ENCODE measurements around the gene KLRF2.
A peak's percentile ranks its signal among the peaks of the same experiment; 100 is the strongest.

The KLRF2 gene

DNA sequence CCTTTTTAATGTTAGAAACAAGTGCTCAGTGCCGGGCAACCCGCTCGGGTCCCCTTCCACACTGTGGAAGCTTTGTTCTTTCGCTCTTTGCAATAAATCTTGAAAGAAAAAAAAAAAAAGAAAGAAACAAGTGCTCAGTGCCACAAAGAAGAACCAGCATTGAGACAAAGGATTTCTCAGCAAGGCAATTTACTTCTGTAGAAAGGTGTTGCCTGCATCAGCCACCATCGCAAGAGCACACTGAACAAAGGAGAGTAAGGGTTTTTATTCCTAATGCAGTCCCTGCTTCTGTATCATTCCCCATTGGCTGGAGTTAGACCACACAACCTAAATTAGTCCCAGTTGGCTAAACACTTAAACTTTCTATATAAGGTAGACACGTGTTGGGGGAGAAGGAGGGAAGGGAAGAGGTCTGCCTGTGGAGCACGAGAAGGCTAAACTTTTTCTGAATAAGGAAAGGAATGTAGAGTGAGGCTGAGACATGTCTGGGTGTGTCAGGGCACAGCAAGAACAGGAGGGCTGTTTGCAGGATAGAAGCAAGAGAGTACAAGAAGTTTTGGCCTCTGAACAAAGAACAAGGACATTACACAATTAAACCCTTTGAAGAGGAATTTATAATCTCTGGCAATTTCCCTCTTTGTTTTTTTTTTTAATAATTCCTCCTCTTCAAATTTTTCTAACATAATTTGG, 21.4 kb downstream of the KLRF2 start:
- DNase-seq (ENCODE audit: low read depth), result peak; percentile 64
- H3K4me3 ChIP-seq (ENCODE audit: low read length), result no peak overlapping the region
- TF ChIP-seq, protein P1, sequence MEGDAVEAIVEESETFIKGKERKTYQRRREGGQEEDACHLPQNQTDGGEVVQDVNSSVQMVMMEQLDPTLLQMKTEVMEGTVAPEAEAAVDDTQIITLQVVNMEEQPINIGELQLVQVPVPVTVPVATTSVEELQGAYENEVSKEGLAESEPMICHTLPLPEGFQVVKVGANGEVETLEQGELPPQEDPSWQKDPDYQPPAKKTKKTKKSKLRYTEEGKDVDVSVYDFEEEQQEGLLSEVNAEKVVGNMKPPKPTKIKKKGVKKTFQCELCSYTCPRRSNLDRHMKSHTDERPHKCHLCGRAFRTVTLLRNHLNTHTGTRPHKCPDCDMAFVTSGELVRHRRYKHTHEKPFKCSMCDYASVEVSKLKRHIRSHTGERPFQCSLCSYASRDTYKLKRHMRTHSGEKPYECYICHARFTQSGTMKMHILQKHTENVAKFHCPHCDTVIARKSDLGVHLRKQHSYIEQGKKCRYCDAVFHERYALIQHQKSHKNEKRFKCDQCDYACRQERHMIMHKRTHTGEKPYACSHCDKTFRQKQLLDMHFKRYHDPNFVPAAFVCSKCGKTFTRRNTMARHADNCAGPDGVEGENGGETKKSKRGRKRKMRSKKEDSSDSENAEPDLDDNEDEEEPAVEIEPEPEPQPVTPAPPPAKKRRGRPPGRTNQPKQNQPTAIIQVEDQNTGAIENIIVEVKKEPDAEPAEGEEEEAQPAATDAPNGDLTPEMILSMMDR (IDR thresholded peaks at IDR 0.05; ENCODE audit: insufficient read depth, low read depth, low read length, missing control alignments), result no peak

- H3K4me3 ChIP-seq (ENCODE audit: low read length), result no peak overlapping the region
- DNase-seq (ENCODE audit: low read depth), result peak; percentile 23
- TF ChIP-seq, protein P1 (IDR thresholded peaks at IDR 0.05; ENCODE audit: insufficient read depth, low read depth, low read length, missing control alignments), result no peak
Observed at GRCh38 chr12:9906873-9907272, 25.6 kb downstream of the KLRF2 start.

GRCh38 chr12:9907769-9908168, 26.5 kb downstream of the KLRF2 start:
- no peak overlapping the region for H3K4me3 ChIP-seq (ENCODE audit: low read length)
- DNase-seq (ENCODE audit: low read depth), result no peak
- TF ChIP-seq, protein P1 (IDR thresholded peaks at IDR 0.05; ENCODE audit: insufficient read depth, low read depth, low read length, missing control alignments), result no peak

- TF ChIP-seq, protein P1 (IDR thresholded peaks at IDR 0.05; ENCODE audit: insufficient read depth, low read depth, low read length, missing control alignments), result no peak
- no peak overlapping the region for H3K4me3 ChIP-seq (ENCODE audit: low read length)
- DNase-seq (ENCODE audit: low read depth), result no peak
Observed at GRCh38 chr12:9908350-9908749, 27.1 kb downstream of the KLRF2 start.

DNA sequence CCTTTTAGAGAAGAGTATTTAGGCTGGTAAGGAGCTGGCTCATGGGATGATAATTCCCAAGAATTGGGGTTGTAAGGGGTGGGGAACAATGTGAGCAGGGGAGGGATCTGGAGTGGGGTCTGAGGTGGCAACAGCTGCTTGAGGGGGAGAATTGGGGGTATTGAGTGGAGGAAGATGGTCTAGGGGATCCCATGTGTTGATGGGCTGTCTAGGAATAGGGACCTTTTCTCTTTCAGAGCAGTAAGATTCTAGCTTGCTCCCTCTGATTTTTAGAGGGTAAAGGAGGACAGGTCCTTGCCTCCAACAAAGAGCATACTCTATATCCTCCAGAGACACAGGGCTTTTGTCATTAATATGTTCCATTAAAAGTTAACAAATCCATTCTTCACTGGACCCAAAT, 28.4 kb downstream of the KLRF2 start:
- DNase-seq (ENCODE audit: low read depth), result no peak
- no peak overlapping the region for H3K4me3 ChIP-seq (ENCODE audit: low read length)
- TF ChIP-seq, protein P1 (IDR thresholded peaks at IDR 0.05; ENCODE audit: insufficient read depth, low read depth, low read length, missing control alignments), result no peak

- TF ChIP-seq, protein P1 (IDR thresholded peaks at IDR 0.05; ENCODE audit: insufficient read depth, low read depth, low read length, missing control alignments), result no peak
- peak; percentile 16 for DNase-seq (ENCODE audit: low read depth)
- H3K4me3 ChIP-seq (ENCODE audit: low read length), result no peak overlapping the region
Observed at GRCh38 chr12:9910716-9911421, 29.6 kb downstream of the KLRF2 start.
